ENCODE data around the gene CLCN5. TPM values are rescaled to one million over a fixed set of nuclear protein-coding genes. Genes with fewer than 3 reads are reported as not detected.

Gene CLCN5
- total and polyA plus RNA-seq, 10 of the 15 experiments (the other 5 are each of a cell fraction or from before 2014, with no cell fraction given), result 0.33 to 3.8 (median 2.6) TPM

- H3K4me3 ChIP-seq, result no peak overlapping the region
- WGBS (ENCODE audit: insufficient coverage, insufficient replicate concordance, low lambda C conversion rate, missing lambda C conversion rate), result 60% methylated on average over 3 of the region's 3 CpGs
- intact Hi-C loops (cut with micrococcal nuclease; ENCODE audit: unreplicated experiment) (no loop called here), in situ Hi-C loops (cut with MboI) (no loop called here)
- TF ChIP-seq ATF2 (IDR thresholded peaks at IDR 0.05; ENCODE audit: low read length) (no peak), SREBF2 (IDR thresholded peaks at IDR 0.05; ENCODE audit: low read length) (no peak), SP1 (IDR thresholded peaks at IDR 0.05; ENCODE audit: low read depth, low read length) (no peak), ESRRA (IDR thresholded peaks at IDR 0.05; ENCODE audit: low read length) (no peak), HDGF (IDR thresholded peaks at IDR 0.05) (no peak), ZBTB4 (CRISPR knock-in tag; IDR thresholded peaks at IDR 0.05) (no peak), ETV6 (conservative IDR thresholded peaks at IDR 0.05 in 1 of 2, IDR thresholded peaks at IDR 0.05 in 1 of 2; ENCODE audit: borderline replicate concordance in 1 of 2, low read depth in 1 of 2) (no peak), NKRF (conservative IDR thresholded peaks at IDR 0.05) (no peak), IRF4 (IDR thresholded peaks at IDR 0.05; ENCODE audit: low read depth, low read length) (no peak), NFIC (IDR thresholded peaks at IDR 0.05; ENCODE audit: low read depth, low read length) (no peak), RBBP5 (conservative IDR thresholded peaks at IDR 0.05) (no peak), BMI1 (IDR thresholded peaks at IDR 0.05; ENCODE audit: borderline replicate concordance) (no peak), HCFC1 (IDR thresholded peaks at IDR 0.05; ENCODE audit: low read length) (no peak), SMAD5 (IDR thresholded peaks at IDR 0.05; ENCODE audit: low read depth) (no peak), ELK1 (IDR thresholded peaks at IDR 0.05; ENCODE audit: low read depth, low read length) (no peak), RB1 (IDR thresholded peaks at IDR 0.05; ENCODE audit: borderline replicate concordance) (no peak), NR2C1 (IDR thresholded peaks at IDR 0.05) (no peak), GABPA (IDR thresholded peaks at IDR 0.05; ENCODE audit: low read depth) (no peak), PAX8 (IDR thresholded peaks at IDR 0.05) (no peak)
- ATAC-seq, result no peak
- no peak for FAIRE-seq
- ChIA-PET RAD21 (ENCODE audit: unreplicated experiment) (no interaction called here), POLR2A (no interaction called here), SMC1A (ENCODE audit: uncharacterized antibody, unreplicated experiment) (interaction anchor here (0.8 kb wide), 1 partner anchor 66 kb away, joined by 3 read pairs; no protein-coding TSS in a partner anchor), CTCF (interaction anchor here (1.4 kb wide), 1 partner anchor 15 kb away, joined by 4 read pairs; no protein-coding TSS in a partner anchor)
- H3K27ac ChIP-seq (ENCODE audit: control insufficient read depth, insufficient read depth), result no peak overlapping the region
- no peak for DNase-seq (ENCODE audit: low read depth, low spot score)
- H4K20me1 ChIP-seq (ENCODE audit: control insufficient read depth, insufficient read depth), result no peaks in the 10 kb centered on the region
- H3K27me3 ChIP-seq (replicated peaks in 1 of 2; ENCODE audit: control insufficient read depth in 2 of 2, insufficient read depth in 2 of 2, low read length in 1 of 2), result no peaks in the 10 kb centered on the region
- no TSS peak for BruUV-seq (replicated peaks)
- no peaks in the 10 kb centered on the region for H3K79me2 ChIP-seq (ENCODE audit: control insufficient read depth, insufficient read depth, low read length)
- H2AFZ ChIP-seq (ENCODE audit: control insufficient read depth, low read depth, low read length), result no peak overlapping the region
- no peaks in the 10 kb centered on the region for H3K9me3 ChIP-seq (replicated peaks; ENCODE audit: control insufficient read depth, insufficient read depth, low read length)
- no peak overlapping the region for H3K9ac ChIP-seq (ENCODE audit: control insufficient read depth, insufficient read depth, low read length)
- no peaks in the 10 kb centered on the region for H3K36me3 ChIP-seq (ENCODE audit: control insufficient read depth in 2 of 2, insufficient read depth in 2 of 2, low read length in 1 of 2)
- H3K4me2 ChIP-seq (ENCODE audit: control insufficient read depth, insufficient read depth), result no peak overlapping the region
- no peaks in the 10 kb centered on the region for H3K4me1 ChIP-seq (ENCODE audit: control insufficient read depth, insufficient read depth, low read length)
These were observed 11.8 kb downstream of the CLCN5 start for GRCh38 chrX:49934148-49934547.
